GM19438 (cell line): ENCODE data around the gene IGSF8.

Experiments
- ATAC-seq: cut with Tn5 transposase; IDR thresholded peaks from one replicate; pipeline ENCODE4 v1.9.1; 2021; ENCODE audit warnings: low read depth; ENCODE audit not compliant: unreplicated experiment

The IGSF8 gene

GRCh38 chr1:160107512-160107911 is 9.1 kb upstream of the IGSF8 start:
- ATAC-seq: no peak

- no peak for ATAC-seq
Measured at GRCh38 chr1:160105155-160105554, 6.7 kb upstream of the IGSF8 start.

GRCh38 chr1:160104486-160104885 is 6.1 kb upstream of the IGSF8 start:
- no peak for ATAC-seq

DNA sequence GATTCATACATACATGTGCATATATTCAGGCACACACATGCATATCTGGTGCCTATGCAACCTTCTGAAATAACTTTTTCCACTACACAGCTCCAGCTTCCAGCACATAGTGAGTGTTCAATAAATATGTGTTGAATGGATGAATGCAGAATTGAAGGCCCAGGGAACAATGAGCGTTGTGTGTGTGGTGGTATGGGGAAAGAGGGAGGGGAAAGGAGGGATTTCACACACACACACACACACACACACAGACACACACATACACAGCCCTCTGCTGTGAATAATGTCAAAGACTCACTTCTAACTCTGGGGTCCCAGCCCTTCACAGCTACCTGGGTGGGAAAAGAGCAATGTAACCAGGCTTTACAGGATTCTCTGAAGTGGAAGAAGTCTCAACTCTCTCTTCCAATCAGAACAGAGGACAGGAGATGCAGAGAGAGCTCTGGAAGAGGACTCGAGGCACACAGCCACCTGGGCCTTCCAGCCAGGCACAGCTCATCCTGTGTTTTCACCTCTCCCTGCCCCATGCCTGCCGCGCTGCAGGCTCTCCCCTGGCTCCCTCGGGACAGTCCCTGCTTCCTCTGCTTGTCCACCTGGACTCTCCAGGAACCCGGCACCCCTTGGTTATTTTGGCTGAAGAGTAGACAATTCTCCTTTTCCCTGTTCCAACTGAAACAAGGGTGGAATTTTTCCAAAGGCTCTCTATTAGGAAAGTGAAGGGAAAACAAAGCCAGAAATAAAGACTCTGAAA is 5.4 kb upstream of the IGSF8 start:
- ATAC-seq: no peak

GRCh38 chr1:160101717-160102522 is 3.5 kb upstream of the IGSF8 start:
- no peak for ATAC-seq

DNA sequence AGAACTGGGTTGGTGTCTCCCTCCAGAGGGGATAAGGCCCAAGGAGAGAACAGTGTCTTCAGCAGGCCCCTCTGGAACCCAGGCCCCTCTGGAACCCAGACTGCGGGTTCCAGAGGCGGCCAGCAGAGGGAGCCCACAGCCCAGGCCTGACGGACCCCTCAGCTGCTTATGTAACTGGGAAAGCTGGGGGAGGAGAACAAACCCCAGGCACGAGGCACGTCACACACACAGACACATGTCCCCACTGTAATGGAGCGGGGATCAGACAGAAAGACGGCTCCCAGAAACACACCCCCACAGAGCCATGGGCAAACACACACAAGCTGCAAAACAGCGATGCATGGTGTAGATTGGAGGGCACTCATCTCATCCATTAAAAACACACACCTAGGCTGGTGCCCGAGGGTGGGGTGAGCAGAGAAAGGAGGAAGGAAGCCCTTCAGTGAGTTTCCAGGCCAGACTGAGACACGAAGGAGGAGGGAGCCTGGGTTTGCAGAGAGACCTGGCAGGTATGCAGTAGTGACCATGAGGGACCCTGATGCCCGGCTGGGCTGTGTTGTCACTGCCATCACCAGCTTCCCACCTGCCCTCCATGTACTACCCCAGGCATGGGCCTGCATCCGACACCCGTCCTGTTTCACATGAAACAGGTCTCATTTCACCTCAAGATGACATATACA is 2.8 kb upstream of the IGSF8 start:
- ATAC-seq: no peak

DNA sequence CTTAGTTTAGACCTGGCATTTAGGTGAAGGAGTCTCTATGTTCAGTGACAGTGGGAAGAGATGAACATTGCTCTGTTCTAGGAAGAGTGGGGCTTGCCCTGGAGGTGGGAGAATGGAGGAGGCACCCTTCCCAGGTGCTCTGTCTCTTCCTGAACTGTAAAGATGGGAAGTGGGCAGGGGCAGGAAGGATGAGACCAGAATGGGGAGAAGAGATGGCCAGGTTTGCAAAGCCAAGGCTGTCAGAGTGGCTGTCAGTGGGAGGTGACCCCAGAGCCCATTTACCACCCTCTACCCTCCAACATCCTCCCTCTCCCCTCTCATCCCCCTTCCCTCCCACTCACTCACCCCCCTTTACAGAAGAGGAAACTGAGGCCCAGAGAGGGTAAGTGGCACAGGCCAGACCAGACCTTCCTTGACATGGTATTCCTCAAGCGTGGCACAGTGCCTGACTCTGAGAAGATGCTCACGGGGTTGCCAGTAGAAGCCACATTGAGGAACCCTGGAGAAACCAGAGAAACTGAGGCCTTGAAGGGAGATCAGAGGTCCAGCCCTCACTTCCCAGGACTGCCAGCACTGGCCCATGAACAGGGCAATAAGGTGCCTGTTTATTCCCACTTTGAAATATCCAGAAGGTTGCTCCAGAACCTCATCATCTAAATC is 1.4 kb upstream of the IGSF8 start:
- ATAC-seq: no peak

- peak; percentile 67 for ATAC-seq
Measured at GRCh38 chr1:160098852-160099561, 588 bp upstream of the IGSF8 start.

GRCh38 chr1:160097151-160097910 is 1.1 kb downstream of the IGSF8 start:
- no peak for ATAC-seq

GRCh38 chr1:160096274-160097116 is 1.9 kb downstream of the IGSF8 start:
- no peak for ATAC-seq

- no peak for ATAC-seq
Measured at GRCh38 chr1:160095382-160096105, 2.9 kb downstream of the IGSF8 start.

GRCh38 chr1:160094806-160095205 is 3.6 kb downstream of the IGSF8 start:
- ATAC-seq: no peak

- no peak for ATAC-seq
Measured at GRCh38 chr1:160094291-160094625, 4.2 kb downstream of the IGSF8 start.

- ATAC-seq: no peak
Measured at GRCh38 chr1:160093624-160094290, 4.7 kb downstream of the IGSF8 start.

DNA sequence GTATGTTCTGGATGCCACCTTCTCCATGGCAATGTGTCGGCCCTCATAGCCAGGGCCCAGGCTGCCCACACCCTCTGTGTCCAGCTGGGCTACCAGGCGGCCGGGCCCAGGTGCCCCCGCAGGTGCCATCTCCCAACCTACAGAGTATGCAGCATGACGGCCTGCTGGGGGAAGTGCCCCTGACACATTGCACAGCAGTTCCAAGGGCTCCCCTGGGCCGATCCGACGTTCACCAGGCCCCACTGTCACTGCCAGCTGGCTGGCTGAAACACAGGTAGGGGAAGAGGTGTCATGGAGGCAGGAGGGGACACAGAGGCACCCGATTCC is 5.4 kb downstream of the IGSF8 start:
- ATAC-seq: no peak

DNA sequence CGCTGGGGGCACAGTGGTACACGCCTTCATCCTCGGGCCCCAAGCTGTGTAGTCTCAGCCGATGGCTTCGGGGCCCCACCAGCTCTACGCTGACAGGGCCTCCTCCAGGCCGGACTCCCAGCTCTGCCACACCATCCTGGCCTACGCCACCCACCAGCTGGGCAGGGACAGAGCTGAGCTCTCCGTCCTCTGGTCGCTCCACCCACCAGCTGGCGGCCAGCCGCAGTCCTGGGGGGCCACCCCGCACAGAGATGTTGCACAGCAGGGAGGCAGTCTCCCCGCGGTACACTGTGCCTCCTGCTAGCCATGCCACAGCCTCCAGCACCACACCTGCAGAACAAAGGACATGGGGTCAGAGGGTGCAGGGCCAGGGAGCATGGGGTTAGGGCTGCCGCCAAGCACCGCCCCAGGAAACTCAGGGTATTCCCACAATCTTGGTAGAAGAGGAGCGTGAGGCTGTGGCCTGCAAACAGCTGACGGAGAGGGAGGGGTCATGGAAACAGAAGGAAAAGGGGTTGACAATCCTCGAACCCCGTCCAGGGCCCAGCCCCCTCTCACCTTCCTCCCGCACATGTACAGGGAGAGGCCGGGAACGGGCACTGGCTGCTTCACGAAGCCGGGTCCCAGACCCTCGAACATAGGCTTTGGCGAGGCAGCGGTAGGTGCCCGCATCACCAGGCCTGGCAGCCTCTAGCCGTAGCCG is 5.9 kb downstream of the IGSF8 start:
- ATAC-seq: no peak

DNA sequence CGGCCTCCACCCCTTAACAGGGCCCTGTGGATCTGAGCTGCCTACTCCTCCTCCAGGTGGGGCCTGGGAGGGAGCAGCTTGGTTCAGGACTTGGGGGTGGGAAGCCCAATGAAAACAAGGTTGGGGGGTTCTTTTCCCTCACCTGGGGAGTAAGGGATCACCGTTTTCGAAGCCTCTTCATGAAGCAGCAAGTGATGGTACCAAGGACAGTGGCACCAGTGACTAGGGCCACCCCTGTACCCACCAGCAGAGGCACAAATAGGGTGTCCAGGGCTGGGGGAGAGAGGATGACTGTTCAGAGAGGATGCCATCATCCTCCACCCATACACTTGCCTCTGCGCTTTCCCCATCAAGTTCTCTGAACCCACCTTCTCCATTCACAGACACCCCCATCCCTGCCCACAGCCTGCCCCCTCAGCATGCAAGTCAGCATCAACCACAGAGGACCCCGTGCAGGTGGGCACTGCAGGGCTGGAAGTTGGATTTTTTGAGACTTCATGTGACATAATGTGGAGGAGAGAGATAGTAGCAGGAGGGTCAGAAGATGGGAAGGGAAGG is 6.7 kb downstream of the IGSF8 start:
- ATAC-seq: no peak
